H1 (cell line): ENCODE measurements around the gene RWDD1. TPM values are rescaled to one million over a fixed set of nuclear protein-coding genes. Genes with fewer than 3 reads are reported as not detected.

Experiments
- FOSL1 ChIP-seq: IDR thresholded peaks from 2 replicates; pipeline ENCODE4 v1.6.1; 2011; ENCODE audit warnings: mild to moderate bottlenecking, low read depth, low read length, moderate library complexity; ENCODE audit not compliant: insufficient read depth
- JUN ChIP-seq: IDR thresholded peaks from 2 replicates; pipeline ENCODE4 v1.6.1; 2011; ENCODE audit warnings: low read depth, mild to moderate bottlenecking, improper control_type of control experiment, low read length
- POLR2A ChIP-seq, 2 experiments: IDR thresholded peaks; 1 replicate in 1 of 2; 2 replicates in 1 of 2; pipeline ENCODE4 v1.6.1; 2011; ENCODE audit warnings: low read depth in 2 of 2, low read length in 2 of 2, mild to moderate bottlenecking in 2 of 2; ENCODE audit errors: control extremely low read depth in 1 of 2
- SAP30 ChIP-seq: fragments of 300-600 bp; sonication (generic); IDR thresholded peaks from 2 replicates; pipeline ENCODE4 v1.7.1; 2012; ENCODE audit warnings: low read length, moderate library complexity, mild to moderate bottlenecking, inconsistent platforms; ENCODE audit not compliant: insufficient read depth, insufficient replicate concordance
- TAF7 ChIP-seq: optimal IDR thresholded peaks from 2 replicates; pipeline ENCODE3; 2011; ENCODE audit warnings: low read depth, mild to moderate bottlenecking, inconsistent platforms, low read length, moderate library complexity, borderline replicate concordance
- TBP ChIP-seq: IDR thresholded peaks from 2 replicates; pipeline ENCODE4 v1.6.1; 2011; ENCODE audit warnings: low read depth, low read length, improper control_type of control experiment
- TCF12 ChIP-seq: IDR thresholded peaks from 2 replicates; pipeline ENCODE4 v1.6.1; 2011; ENCODE audit warnings: low read depth, mild to moderate bottlenecking, low read length
- polyA plus RNA-seq, 7 experiments: library from polyadenylated mRNA; depleted of rRNA in 3 of 7; stranded (reverse) in 5 of 7; unstranded in 2 of 7; fragments of >200 nt in 5 of 7; fragments of 200-250 nt in 2 of 7; gene quantifications; 1 replicate in 5 of 7; 2 replicates in 1 of 7; 4 replicates in 1 of 7; pipeline versions ENCODE4 v1.2.1 to v1.2.3, GENCODE V29; 2011 to 2013; ENCODE audit warnings: missing spikeins in 2 of 7, mixed read lengths in 2 of 7
- total RNA-seq: library from RNA; stranded (reverse); fragmentation: NEBNext Ultra II Directional; extraction: Animal tissue kit (Norgen Biotek cat#: 25700); gene quantifications from 2 replicates; pipeline ENCODE4 v1.2.1, GENCODE V29; 2021

RWDD1 gene
- total and polyA plus RNA-seq, 2 of the 8 experiments (the other 6 are each of a cell fraction or from before 2014, with no cell fraction given) = 19.5 to 35.2 TPM

DNA sequence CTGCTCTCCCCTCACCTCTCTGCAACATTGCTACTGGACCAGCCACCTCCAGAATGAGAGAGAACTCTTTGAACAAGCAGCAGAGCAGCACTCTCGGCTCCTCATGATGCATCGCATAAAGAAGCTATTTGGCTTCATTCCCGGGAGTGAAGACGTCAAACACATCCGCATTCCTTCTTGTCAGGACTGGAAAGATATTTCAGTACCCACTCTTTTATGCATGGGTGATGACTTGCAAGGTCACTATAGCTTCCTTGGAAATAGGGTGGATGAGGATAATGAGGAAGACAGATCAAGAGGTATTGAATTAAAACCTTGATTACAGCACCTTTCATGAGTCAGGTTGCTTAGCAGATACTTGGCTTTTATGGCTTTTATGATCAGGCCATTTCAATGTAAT is 13.4 kb upstream of the RWDD1 start (continued):
- TF ChIP-seq TBP = no peak
- TF ChIP-seq TCF12 = no peak
- no peak for TF ChIP-seq POLR2A (IDR thresholded peaks at IDR 0.05; ENCODE audit: control extremely low read depth in 1 of 2, low read depth in 2 of 2, low read length in 2 of 2)
- no peak for TF ChIP-seq JUN
- no peak for TF ChIP-seq TAF7
- no peak for TF ChIP-seq FOSL1
- TF ChIP-seq SAP30 = no peak
